GM18868 (cell line): Measurements from ENCODE around the gene SYCE1.
"Not testable (repeated sequence)": the region's sequence is repeated elsewhere in the genome, so short reads cannot be mapped to it uniquely, and the experiment has no call there.

Experiments
- ATAC-seq: cut with Tn5 transposase; IDR thresholded peaks from one replicate; pipeline ENCODE4 v1.9.1; 2021; ENCODE audit warnings: mild to moderate bottlenecking, moderate library complexity; ENCODE audit not compliant: unreplicated experiment

Gene SYCE1

GRCh38 chr10:133559216-133559615 is 6.2 kb downstream of the SYCE1 start:
- no peak for ATAC-seq

GRCh38 chr10:133557381-133557780 is 8.0 kb downstream of the SYCE1 start:
- ATAC-seq = no peak

GRCh38 chr10:133555521-133555920 is 9.9 kb downstream of the SYCE1 start:
- ATAC-seq = no peak

- ATAC-seq = no peak
These were observed 10.8 kb downstream of the SYCE1 start for GRCh38 chr10:133554600-133554999.

GRCh38 chr10:133544506-133544905 is 20.9 kb downstream of the SYCE1 start:
- no peak for ATAC-seq

GRCh38 chr10:133541441-133541975 is 23.9 kb downstream of the SYCE1 start:
- not testable (repeated sequence) for ATAC-seq

- ATAC-seq = no peak
These were observed 27.5 kb downstream of the SYCE1 start for GRCh38 chr10:133537546-133538545.

GRCh38 chr10:133536198-133536597 is 29.2 kb downstream of the SYCE1 start:
- no peak for ATAC-seq

GRCh38 chr10:133534417-133534816 is 31.0 kb downstream of the SYCE1 start:
- no peak for ATAC-seq

- no peak for ATAC-seq
These were observed 32.5 kb downstream of the SYCE1 start for GRCh38 chr10:133532871-133533270.

GRCh38 chr10:133530506-133530905 is 34.9 kb downstream of the SYCE1 start:
- no peak for ATAC-seq

GRCh38 chr10:133529576-133529946 is 35.8 kb downstream of the SYCE1 start:
- ATAC-seq = no peak

- ATAC-seq = no peak
These were observed 36.4 kb downstream of the SYCE1 start for GRCh38 chr10:133528845-133529575.

- no peak for ATAC-seq
These were observed 37.0 kb downstream of the SYCE1 start for GRCh38 chr10:133528296-133528844.

GRCh38 chr10:133527771-133528271 is 37.6 kb downstream of the SYCE1 start:
- no peak for ATAC-seq

GRCh38 chr10:133526957-133527588 is 38.3 kb downstream of the SYCE1 start, which contains the start of gene CYP2E1:
TSS of gene CYP2E1 (plus strand) at chr10:133527363. CDS start at chr10:133527396, 33 bp downstream.
- no peak for ATAC-seq

GRCh38 chr10:133525444-133525843 is 39.9 kb downstream of the SYCE1 start:
- no peak for ATAC-seq

GRCh38 chr10:133523631-133524203 is 41.7 kb downstream of the SYCE1 start:
- ATAC-seq = no peak

- ATAC-seq = peak; percentile 97
These were observed 45.1 kb downstream of the SYCE1 start for GRCh38 chr10:133520193-133520738.

- not testable (repeated sequence) for ATAC-seq
These were observed 46.9 kb downstream of the SYCE1 start for GRCh38 chr10:133518517-133518916.
